ENCODE results near the gene SMAD1.
"Not testable (repeated sequence)": the region's sequence is repeated elsewhere in the genome, so short reads cannot be mapped to it uniquely, and the experiment has no call there.

The SMAD1 gene

DNA sequence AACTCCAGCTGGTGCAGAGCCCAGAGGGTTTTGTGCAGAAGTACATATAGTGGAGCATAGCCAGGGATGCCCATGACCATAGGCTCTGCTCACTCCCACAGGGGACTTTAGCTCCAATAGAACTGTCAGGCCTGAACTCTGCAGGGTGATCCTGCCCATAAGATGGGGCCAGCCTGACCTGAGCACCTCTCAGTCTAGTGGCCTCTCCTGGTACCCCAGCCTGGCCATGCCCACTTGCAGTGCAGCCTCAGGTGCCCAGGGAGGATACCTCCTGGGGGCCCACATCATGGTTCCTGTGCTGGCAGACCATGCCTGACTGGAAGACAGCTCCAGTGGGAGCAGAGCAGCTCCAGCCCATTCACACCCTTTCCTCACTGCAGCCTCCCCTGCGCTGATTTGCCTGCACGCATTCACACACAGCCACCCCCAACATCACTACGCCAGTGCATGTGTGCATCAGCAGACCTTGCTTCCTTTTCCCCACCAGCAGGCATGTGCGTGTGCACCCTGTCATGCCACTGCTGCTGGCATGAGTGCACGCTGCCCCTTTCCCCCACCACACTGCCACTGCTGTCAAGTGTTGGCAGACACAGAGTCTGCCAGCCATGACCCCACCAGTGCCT lies 84.5 kb downstream of the SMAD1 start:
- TF ChIP-seq, protein P1, sequence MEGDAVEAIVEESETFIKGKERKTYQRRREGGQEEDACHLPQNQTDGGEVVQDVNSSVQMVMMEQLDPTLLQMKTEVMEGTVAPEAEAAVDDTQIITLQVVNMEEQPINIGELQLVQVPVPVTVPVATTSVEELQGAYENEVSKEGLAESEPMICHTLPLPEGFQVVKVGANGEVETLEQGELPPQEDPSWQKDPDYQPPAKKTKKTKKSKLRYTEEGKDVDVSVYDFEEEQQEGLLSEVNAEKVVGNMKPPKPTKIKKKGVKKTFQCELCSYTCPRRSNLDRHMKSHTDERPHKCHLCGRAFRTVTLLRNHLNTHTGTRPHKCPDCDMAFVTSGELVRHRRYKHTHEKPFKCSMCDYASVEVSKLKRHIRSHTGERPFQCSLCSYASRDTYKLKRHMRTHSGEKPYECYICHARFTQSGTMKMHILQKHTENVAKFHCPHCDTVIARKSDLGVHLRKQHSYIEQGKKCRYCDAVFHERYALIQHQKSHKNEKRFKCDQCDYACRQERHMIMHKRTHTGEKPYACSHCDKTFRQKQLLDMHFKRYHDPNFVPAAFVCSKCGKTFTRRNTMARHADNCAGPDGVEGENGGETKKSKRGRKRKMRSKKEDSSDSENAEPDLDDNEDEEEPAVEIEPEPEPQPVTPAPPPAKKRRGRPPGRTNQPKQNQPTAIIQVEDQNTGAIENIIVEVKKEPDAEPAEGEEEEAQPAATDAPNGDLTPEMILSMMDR (IDR thresholded peaks at IDR 0.05; ENCODE audit: low read depth, low read length), result no peak
- H3K4me3 ChIP-seq (ENCODE audit: low read depth, low read length), result no peak overlapping the region

DNA sequence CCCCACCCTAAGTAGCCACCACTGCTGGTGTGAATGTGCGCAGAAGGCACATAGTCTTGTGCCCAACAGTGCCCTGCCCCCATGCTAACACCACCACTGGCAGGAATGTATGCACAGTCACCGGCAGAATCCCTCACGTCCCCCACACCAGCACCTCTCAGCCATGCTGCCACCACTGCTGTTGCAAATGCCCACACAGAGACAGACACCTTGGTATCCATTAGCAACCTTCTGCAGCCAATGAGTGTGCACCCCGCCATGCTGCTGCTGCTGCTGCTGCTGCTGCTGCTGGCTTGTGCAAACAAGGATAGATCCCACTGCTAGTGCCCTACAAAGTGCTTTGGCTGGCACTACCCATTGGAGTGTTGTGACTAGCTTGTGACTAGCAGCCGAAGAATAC lies 85.1 kb downstream of the SMAD1 start:
- TF ChIP-seq, protein P1 (IDR thresholded peaks at IDR 0.05; ENCODE audit: low read depth, low read length), result no peak
- H3K4me3 ChIP-seq (ENCODE audit: low read depth, low read length), result no peak overlapping the region

DNA sequence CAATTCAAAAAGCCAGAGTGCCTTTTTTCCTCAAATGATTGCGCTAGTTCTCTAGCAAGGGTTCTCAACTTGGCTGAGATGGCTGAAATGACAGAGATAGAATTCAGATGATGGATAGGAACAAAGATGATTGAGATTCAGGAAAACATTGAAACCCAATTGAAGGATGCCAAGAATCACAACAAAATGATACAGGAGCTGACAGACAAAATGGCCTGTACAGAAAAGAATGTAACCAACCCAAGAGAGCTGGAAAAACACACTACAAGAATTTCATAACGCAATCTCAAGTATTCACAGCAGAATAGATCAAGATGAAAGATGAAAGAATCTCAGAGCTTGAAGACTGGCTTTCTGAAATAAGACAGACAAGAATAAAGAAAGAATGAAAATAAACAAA lies 85.9 kb downstream of the SMAD1 start:
- TF ChIP-seq, protein P1 (IDR thresholded peaks at IDR 0.05; ENCODE audit: low read depth, low read length), result no peak
- no peak overlapping the region for H3K4me3 ChIP-seq (ENCODE audit: low read depth, low read length)

DNA sequence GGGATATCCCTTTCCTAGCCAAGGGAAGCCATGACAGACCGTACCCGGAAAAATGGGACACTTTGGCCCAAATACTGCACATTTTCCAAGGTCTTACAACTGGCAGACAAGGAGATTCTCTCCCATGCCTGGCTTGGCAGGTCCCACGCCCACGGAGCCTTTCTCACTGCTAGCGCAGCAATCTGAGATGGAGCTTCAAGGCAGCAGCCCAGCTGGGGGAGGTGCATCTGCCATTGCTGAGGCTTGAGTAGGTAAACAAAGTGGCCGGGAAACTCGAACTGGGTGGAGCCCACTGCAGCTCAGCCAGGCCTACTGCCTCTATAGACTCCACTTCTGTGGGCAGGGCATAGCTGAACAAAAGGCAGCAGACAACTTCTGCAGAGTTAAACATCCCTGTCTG lies 92.9 kb downstream of the SMAD1 start:
- H3K4me3 ChIP-seq (ENCODE audit: low read depth, low read length), result not testable (repeated sequence)

DNA sequence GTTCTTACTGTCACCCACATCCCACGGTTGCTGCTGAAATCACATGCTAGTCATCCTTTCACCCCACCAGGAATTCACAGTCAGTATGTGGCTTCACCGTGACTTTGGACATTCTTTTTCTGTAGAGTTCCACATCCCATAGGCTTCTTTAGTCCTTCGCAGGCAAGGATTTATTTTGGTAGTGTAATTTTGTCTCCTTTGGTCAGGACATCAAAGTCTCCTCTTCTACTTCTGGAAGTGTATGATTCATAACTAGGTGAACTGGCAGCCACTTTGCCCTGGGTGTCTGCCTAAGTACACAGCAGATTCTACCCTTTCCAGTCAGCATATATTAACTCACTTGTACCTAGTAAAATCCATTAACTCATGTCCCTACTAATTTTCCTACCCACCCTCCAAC lies 99.3 kb downstream of the SMAD1 start:
- no peak overlapping the region for H3K4me3 ChIP-seq (ENCODE audit: low read depth, low read length)
- TF ChIP-seq, protein P1 (IDR thresholded peaks at IDR 0.05; ENCODE audit: low read depth, low read length), result no peak

DNA sequence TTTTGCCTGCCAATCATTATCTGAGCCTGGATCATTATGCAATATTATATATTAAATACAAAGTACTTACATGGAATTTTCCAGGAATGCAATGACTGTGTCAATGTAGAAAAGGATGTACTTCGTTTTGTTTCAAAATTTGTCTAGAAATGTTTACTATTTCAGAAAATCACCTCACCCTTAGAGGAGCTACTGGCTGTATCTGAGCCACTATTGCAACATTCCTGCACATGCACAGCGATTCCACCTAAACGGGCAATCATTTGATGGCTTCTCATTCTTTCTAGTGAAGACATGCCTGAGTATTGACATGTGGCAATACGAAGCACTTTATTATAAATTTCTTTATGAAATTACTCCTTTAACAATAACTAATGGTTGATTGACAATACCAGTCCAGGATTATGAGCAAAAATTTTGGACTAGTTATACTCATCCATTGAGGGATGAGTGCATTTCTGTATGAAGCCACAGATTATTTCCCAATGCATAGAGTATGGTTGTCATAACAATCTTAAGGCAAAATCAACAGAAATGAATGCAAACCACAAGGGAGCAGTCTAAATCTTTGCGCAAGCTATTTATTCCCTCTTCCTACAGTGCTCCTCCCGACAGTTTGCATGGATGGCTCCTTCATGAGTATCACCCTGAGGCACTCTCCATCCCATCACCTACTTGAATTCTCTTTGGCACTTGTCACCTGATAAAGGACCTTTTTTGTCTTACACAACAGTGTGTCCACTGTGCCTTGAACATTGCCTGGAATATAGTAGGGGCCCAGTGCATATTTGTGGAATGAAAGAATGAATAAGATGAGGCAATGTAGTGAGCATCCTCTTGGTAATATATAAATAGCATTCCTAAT lies 101.8 kb downstream of the SMAD1 start:
- TF ChIP-seq, protein P1 (IDR thresholded peaks at IDR 0.05; ENCODE audit: low read depth, low read length), result no peak

DNA sequence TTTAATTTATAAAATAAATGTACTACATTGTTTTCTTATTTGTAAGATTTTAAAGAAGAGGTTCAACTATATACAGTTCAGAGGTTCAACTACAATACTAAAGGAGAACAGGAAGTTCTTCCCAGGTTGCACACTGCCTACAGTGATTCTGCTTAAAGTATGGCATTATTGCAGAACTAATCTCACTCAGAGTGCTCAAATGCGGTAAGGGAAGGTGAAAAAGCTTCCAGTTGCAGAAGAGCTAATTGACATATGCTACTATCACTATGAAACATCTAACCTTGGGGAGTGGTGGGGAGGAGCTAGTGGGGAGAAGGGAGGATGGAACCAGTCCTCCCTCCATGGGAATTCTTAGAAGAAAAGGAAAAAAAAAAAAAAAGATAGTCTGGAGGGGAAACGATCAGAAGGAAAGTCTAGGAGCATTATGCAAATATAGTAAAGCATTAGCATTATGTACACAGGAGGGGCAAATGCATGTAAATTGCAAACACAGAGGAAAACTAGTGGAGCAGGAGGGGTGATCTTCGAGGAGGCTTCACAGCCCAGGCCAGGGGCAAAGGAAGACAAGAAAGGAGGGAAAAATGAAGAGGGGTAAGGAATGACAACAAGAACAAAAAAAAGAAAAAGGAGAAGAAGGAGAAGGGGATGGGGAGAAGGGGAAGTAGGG lies 105.6 kb downstream of the SMAD1 start:
- TF ChIP-seq, protein P1 (IDR thresholded peaks at IDR 0.05; ENCODE audit: low read depth, low read length), result no peak
- H3K4me3 ChIP-seq (ENCODE audit: low read depth, low read length), result no peak overlapping the region

More for the DNA sequence above, 101.8 kb downstream of the SMAD1 start:
- no peak overlapping the region for H3K4me3 ChIP-seq (ENCODE audit: low read depth, low read length)

DNA sequence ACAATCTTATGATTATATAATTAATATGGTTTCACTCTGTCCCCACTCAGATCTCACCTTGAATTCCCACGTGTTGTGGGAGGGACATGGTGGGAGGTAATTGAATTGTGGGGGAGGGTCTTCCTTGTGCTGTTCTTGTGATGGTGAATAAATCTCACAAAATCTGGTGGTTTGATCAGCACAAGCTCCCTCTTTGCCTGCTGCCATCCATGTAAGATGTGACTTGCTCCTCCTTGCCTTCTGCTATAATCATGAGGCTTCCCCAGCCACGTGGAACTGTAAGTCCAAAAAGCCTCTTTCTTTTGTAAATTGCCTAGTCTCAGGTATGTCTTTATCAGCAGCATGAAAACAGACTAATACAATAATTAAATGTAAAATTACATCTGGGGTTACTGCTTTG lies 107.7 kb downstream of the SMAD1 start:
- not testable (repeated sequence) for H3K4me3 ChIP-seq (ENCODE audit: low read depth, low read length)
